Right cardiac atrium (tissue), 5 donors: ENCODE results near the gene ARIH2. TPM values are rescaled to one million over a fixed set of nuclear protein-coding genes. Genes with fewer than 3 reads are reported as not detected.

Experiments
- ATAC-seq, 2 donors: fragments of 200-7000 bp; cut with Tn5 transposase; one replicate each; pipeline versions ENCODE4 v1.8.0 to v1.9.1; 2020; ENCODE audit warnings: moderate library complexity in 2 of 2, mild to moderate bottlenecking in 1 of 2
- DNase-seq, 3 donors: peaks; one replicate each; pipeline ENCODE4 v3.0.0-alpha.2; 2020
- H3K27ac ChIP-seq: one replicate; pipeline ENCODE4 v1.5.1; 2013; ENCODE audit warnings: mild to moderate bottlenecking, low read length, control low read depth, moderate library complexity
- H3K27me3 ChIP-seq: one replicate; pipeline ENCODE4 v1.6.1; 2013; ENCODE audit not compliant: control insufficient read depth, insufficient read depth
- H3K4me1 ChIP-seq: one replicate; pipeline ENCODE4 v1.6.1; 2013; ENCODE audit warnings: low read length; ENCODE audit not compliant: control insufficient read depth, insufficient read depth
- H3K4me3 ChIP-seq: one replicate; pipeline ENCODE4 v1.5.1; 2013; ENCODE audit warnings: low read length, control low read depth
- H3K9me3 ChIP-seq: one replicate; pipeline ENCODE4 v1.6.1; 2013; ENCODE audit warnings: low read length; ENCODE audit not compliant: control insufficient read depth
- WGBS: extraction: QIAGEN DNeasy Blood & Tissue Kit; methylation state at CpG from one replicate; pipeline ENCODE4 v1.1.7; 2013; 5-methylcytosine and 5-hydroxymethylcytosine counted together
- intact Hi-C, 4 donors: fragments of 100-400 bp; cut with DNase I; formaldehyde crosslinking; loops; one replicate each; pipeline versions ENCODE4 v1.11.0 to v1.14.0; 2022 to 2023
- polyA plus RNA-seq: library from polyadenylated mRNA; stranded (reverse); fragments of 200-250 nt; gene quantifications from one replicate; pipeline ENCODE4 v1.2.3, GENCODE V29; 2013
- total RNA-seq, 4 donors: library from RNA; stranded (reverse); fragmentation: NEBNext Ultra II Directional; extraction: Animal tissue kit (Norgen Biotek cat#: 25700); gene quantifications; one replicate each; pipeline ENCODE4 v1.2.1, GENCODE V29; 2021
- donor health status: healthy with polysubstance abuse.
- donor health status: DM: no; HTN: yes; CAD: no.
- donor health status: DM: no; HTN: no; CAD: no.
- donor health status: DM: no; HTN: yes; CAD: no; lungs with severe emphysema.
- donor health status: DM: yes; HTN: yes; CAD: no.

The ARIH2 gene
- total and polyA plus RNA-seq, 5 donors, result 62.2 to 122 (median 96.5) TPM

GRCh38 chr3:49015072-49015471 lies 96.4 kb downstream of the ARIH2 start:
- H3K4me3 ChIP-seq, result no peak overlapping the region
- peaks cover 7% of the 10 kb centered on the region for H3K4me1 ChIP-seq
- DNase-seq, result peak in 1 of 3 donors; percentile 55
- intact Hi-C loops, result no loop called here
- no peak for ATAC-seq
- H3K9me3 ChIP-seq, result no peaks in the 10 kb centered on the region
- 86% methylated on average over 8 of the region's 8 CpGs for WGBS
- no peaks in the 10 kb centered on the region for H3K27me3 ChIP-seq
- H3K27ac ChIP-seq, result no peak overlapping the region

GRCh38 chr3:49015765-49016164 lies 97.1 kb downstream of the ARIH2 start:
- intact Hi-C loops, result no loop called here
- no peaks in the 10 kb centered on the region for H3K9me3 ChIP-seq
- DNase-seq, result peak in 1 of 3 donors; percentile 22
- no peak overlapping the region for H3K4me3 ChIP-seq
- peaks cover 8% of the 10 kb centered on the region for H3K4me1 ChIP-seq
- H3K27me3 ChIP-seq, result no peaks in the 10 kb centered on the region
- 74% methylated on average over 6 of the region's 6 CpGs for WGBS
- no peak overlapping the region for H3K27ac ChIP-seq
- no peak for ATAC-seq

- Histone ChIP-seq H3K27ac (no peak overlapping the region), H3K4me1 (peaks cover 8% of the 10 kb centered on the region), H3K27me3 (no peaks in the 10 kb centered on the region), H3K4me3 (no peak overlapping the region), H3K9me3 (no peaks in the 10 kb centered on the region)
- ATAC-seq (no peak), DNase-seq (peak in 1 of 3 donors; percentile 16)
- WGBS, result 90% methylated on average over 6 of the region's 6 CpGs
- intact Hi-C loops, result no loop called here
These were observed 98.0 kb downstream of the ARIH2 start for GRCh38 chr3:49016414-49017228.

GRCh38 chr3:49017229-49017970 lies 98.8 kb downstream of the ARIH2 start:
- Histone ChIP-seq H3K27me3 (no peaks in the 10 kb centered on the region), H3K4me3 (peak overlapping the region; percentile 64), H3K27ac (no peak overlapping the region), H3K4me1 (peaks cover 8% of the 10 kb centered on the region), H3K9me3 (no peaks in the 10 kb centered on the region)
- 10% methylated on average over 23 of the region's 23 CpGs for WGBS
- intact Hi-C loops, result no loop called here
- no peak for DNase-seq
- ATAC-seq, result no peak

- Histone ChIP-seq H3K27me3 (no peaks in the 10 kb centered on the region), H3K27ac (peak within 1 kb of the TSS; percentile 1), H3K4me1 (peaks cover 8% of the 10 kb centered on the region), H3K4me3 (peak within 1 kb of the TSS; percentile 64), H3K9me3 (no peaks in the 10 kb centered on the region)
- DNase-seq, result peak; percentile 74 to 89 (median 87)
- peak; percentile 4 to 6 for ATAC-seq
- WGBS, result under 1% methylated on average over 85 of the region's 85 CpGs
- intact Hi-C loops, result no loop called here
These were observed 99.5 kb downstream of the ARIH2 start, which contains the start of gene DALRD3 for GRCh38 chr3:49017971-49018706. Gene DALRD3 (minus strand): TSS chr3:49018580. CDS start chr3:49018564, 16 bp downstream.

GRCh38 chr3:49018707-49019006 lies 100.0 kb downstream of the ARIH2 start:
- no peaks in the 10 kb centered on the region for H3K27me3 ChIP-seq
- peak overlapping the region; percentile 64 for H3K4me3 ChIP-seq
- 3% methylated on average over 18 of the region's 18 CpGs for WGBS
- ATAC-seq (no peak), DNase-seq (no peak)
- peak overlapping the region; percentile 1 for H3K27ac ChIP-seq
- peaks cover 8% of the 10 kb centered on the region for H3K4me1 ChIP-seq
- intact Hi-C loops, result no loop called here
- no peaks in the 10 kb centered on the region for H3K9me3 ChIP-seq

- Histone ChIP-seq H3K27ac (peak overlapping the region; percentile 1), H3K9me3 (no peaks in the 10 kb centered on the region), H3K27me3 (no peaks in the 10 kb centered on the region), H3K4me3 (no peak overlapping the region), H3K4me1 (peaks cover 8% of the 10 kb centered on the region)
- DNase-seq (peak in 1 of 3 donors; percentile 43), ATAC-seq (no peak)
- intact Hi-C loops, result no loop called here
- 47% methylated on average over 12 of the region's 12 CpGs for WGBS
These were observed 101.3 kb downstream of the ARIH2 start for GRCh38 chr3:49019941-49020329.

- Histone ChIP-seq H3K27ac (peak overlapping the region; percentile 82), H3K27me3 (no peaks in the 10 kb centered on the region), H3K9me3 (no peaks in the 10 kb centered on the region), H3K4me3 (peak overlapping the region; percentile 52), H3K4me1 (peaks cover 8% of the 10 kb centered on the region)
- ATAC-seq, result peak; percentile 0 to 3
- intact Hi-C loops, result no loop called here
- WGBS, result 1% methylated on average over 51 of the region's 51 CpGs
- peak in 2 of 3 donors; percentile 64 to 86 for DNase-seq
These were observed 101.9 kb downstream of the ARIH2 start for GRCh38 chr3:49020330-49021212.

GRCh38 chr3:49021213-49021812 lies 102.7 kb downstream of the ARIH2 start:
- Histone ChIP-seq H3K4me3 (peak overlapping the region; percentile 56), H3K4me1 (peaks cover 8% of the 10 kb centered on the region), H3K27me3 (no peaks in the 10 kb centered on the region), H3K9me3 (no peaks in the 10 kb centered on the region), H3K27ac (peak overlapping the region; percentile 90)
- DNase-seq (peak; percentile 100), ATAC-seq (peak; percentile 88 to 89)
- WGBS, result under 1% methylated on average over 60 of the region's 60 CpGs
- intact Hi-C loops, result no loop called here
